ENCODE measurements around the gene GPR107. TPM values are rescaled to one million over a fixed set of nuclear protein-coding genes. Genes with fewer than 3 reads are reported as not detected.

Gene GPR107
- total RNA-seq, 4 donors from 2014 or later: 19.9 to 34.7 (median 30.8) TPM

DNA sequence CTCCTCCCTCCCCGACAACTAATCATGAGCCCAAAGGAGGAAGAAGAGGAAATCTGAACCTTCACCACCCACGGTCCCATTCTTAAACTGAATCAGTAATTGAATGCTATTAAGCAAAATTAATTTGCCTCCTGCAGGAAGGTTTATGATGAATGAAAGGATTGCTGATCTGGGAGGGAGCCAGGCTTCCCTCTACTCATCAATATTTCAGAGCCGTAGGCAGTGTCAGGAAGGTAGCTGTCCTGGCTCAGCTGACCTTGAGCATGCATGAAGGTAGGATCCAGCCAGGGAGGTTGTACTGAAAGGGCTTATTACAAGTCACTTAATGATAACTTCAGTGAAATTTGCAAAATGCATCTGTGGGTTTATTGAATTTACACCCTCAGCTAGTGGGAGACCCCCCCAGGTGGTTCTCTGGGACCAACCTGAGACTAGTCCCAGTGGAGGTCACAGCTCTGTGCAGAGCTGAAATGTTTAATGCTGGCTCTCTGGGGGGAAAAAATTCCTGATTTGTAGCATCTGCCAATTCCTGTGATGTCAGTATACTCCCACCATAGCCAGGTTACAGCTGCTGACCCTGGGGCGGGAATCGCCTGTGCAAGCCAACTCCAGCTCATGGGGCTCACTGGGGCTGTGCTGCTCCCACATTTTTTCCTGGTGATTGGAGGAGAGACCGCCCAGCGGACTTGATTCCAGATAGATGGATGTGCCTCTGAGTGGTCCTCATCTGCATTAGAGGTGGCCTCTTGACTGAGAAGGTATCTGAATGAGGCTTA lies 70.6 kb downstream of the GPR107 start:
- peaks cover 11 to 27% (median 20%) of the 10 kb centered on the region in 4 donors for H3K4me1 ChIP-seq
- TF ChIP-seq POLR2AphosphoS5 (IDR thresholded peaks at IDR 0.05) (no peak), POLR2A (IDR thresholded peaks at IDR 0.05; ENCODE audit: low read depth) (no peak), EP300 (IDR thresholded peaks at IDR 0.05) (no peak)
- TF ChIP-seq, protein P1, sequence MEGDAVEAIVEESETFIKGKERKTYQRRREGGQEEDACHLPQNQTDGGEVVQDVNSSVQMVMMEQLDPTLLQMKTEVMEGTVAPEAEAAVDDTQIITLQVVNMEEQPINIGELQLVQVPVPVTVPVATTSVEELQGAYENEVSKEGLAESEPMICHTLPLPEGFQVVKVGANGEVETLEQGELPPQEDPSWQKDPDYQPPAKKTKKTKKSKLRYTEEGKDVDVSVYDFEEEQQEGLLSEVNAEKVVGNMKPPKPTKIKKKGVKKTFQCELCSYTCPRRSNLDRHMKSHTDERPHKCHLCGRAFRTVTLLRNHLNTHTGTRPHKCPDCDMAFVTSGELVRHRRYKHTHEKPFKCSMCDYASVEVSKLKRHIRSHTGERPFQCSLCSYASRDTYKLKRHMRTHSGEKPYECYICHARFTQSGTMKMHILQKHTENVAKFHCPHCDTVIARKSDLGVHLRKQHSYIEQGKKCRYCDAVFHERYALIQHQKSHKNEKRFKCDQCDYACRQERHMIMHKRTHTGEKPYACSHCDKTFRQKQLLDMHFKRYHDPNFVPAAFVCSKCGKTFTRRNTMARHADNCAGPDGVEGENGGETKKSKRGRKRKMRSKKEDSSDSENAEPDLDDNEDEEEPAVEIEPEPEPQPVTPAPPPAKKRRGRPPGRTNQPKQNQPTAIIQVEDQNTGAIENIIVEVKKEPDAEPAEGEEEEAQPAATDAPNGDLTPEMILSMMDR (IDR thresholded peaks at IDR 0.05): no peak
- intact Hi-C loops (cut with DNase I): no loop called here
- H3K27me3 ChIP-seq: no peaks in the 10 kb centered on the region
- no peak overlapping the region for H3K27ac ChIP-seq (replicated peaks in 1 of 4)
- WGBS: 89% methylated on average over 7 of the region's 7 CpGs
- H3K36me3 ChIP-seq: peaks cover 20 to 76% (median 57%) of the 10 kb centered on the region in 4 donors
- H3K9me3 ChIP-seq: no peaks in the 10 kb centered on the region
- no peak for DNase-seq (ENCODE audit: extremely low spot score)
- H3K4me3 ChIP-seq: no peak overlapping the region

- no peak overlapping the region for H3K4me3 ChIP-seq
- peaks cover 23 to 85% (median 69%) of the 10 kb centered on the region in 4 donors for H3K36me3 ChIP-seq
- H3K4me1 ChIP-seq: peaks cover 15 to 28% (median 25%) of the 10 kb centered on the region in 4 donors
- no peak overlapping the region for H3K27ac ChIP-seq (replicated peaks in 1 of 4)
- 68% methylated on average over 4 of the region's 4 CpGs for WGBS
- no peaks in the 10 kb centered on the region for H3K9me3 ChIP-seq
- no peak for DNase-seq (ENCODE audit: extremely low spot score)
- TF ChIP-seq, protein P1 (IDR thresholded peaks at IDR 0.05): no peak
- TF ChIP-seq EP300 (IDR thresholded peaks at IDR 0.05) (no peak), POLR2A (IDR thresholded peaks at IDR 0.05; ENCODE audit: low read depth) (no peak), POLR2AphosphoS5 (IDR thresholded peaks at IDR 0.05) (no peak)
- intact Hi-C loops (cut with DNase I): no loop called here
- H3K27me3 ChIP-seq: no peaks in the 10 kb centered on the region
Measured at GRCh38 chr9:130126721-130127433, 73.2 kb downstream of the GPR107 start.

GRCh38 chr9:130128251-130128650 lies 74.5 kb downstream of the GPR107 start:
- intact Hi-C loops (cut with DNase I): no loop called here
- Histone ChIP-seq H3K27me3 (no peaks in the 10 kb centered on the region), H3K27ac (replicated peaks in 1 of 4) (peak overlapping the region; percentile 79 to 88 (median 85)), H3K4me1 (peaks cover 15 to 28% (median 25%) of the 10 kb centered on the region in 4 donors), H3K9me3 (no peaks in the 10 kb centered on the region), H3K36me3 (peaks cover 14 to 82% (median 67%) of the 10 kb centered on the region in 4 donors), H3K4me3 (no peak overlapping the region)
- TF ChIP-seq EP300 (IDR thresholded peaks at IDR 0.05) (no peak), POLR2AphosphoS5 (IDR thresholded peaks at IDR 0.05) (no peak), POLR2A (IDR thresholded peaks at IDR 0.05; ENCODE audit: low read depth) (no peak)
- TF ChIP-seq, protein P1 (IDR thresholded peaks at IDR 0.05): no peak
- WGBS: 72% methylated on average over 6 of the region's 6 CpGs
- no peak for DNase-seq (ENCODE audit: extremely low spot score)

- H3K27me3 ChIP-seq: no peaks in the 10 kb centered on the region
- H3K4me3 ChIP-seq: peak overlapping the region in 1 of 4 donors; percentile 2
- H3K9me3 ChIP-seq: no peaks in the 10 kb centered on the region
- H3K4me1 ChIP-seq: peaks cover 15 to 28% (median 25%) of the 10 kb centered on the region in 4 donors
- 30% methylated on average over 14 of the region's 14 CpGs for WGBS
- peak; percentile 59 to 77 for TF ChIP-seq POLR2AphosphoS5 (IDR thresholded peaks at IDR 0.05)
- TF ChIP-seq, protein P1 (IDR thresholded peaks at IDR 0.05): no peak
- intact Hi-C loops (cut with DNase I): no loop called here
- peak overlapping the region; percentile 79 to 88 (median 85) for H3K27ac ChIP-seq (replicated peaks in 1 of 4)
- peaks cover 11 to 82% (median 65%) of the 10 kb centered on the region in 4 donors for H3K36me3 ChIP-seq
- peak; percentile 93 for DNase-seq (ENCODE audit: extremely low spot score)
Measured at GRCh38 chr9:130128733-130129431, 75.2 kb downstream of the GPR107 start.

All from esophagus muscularis mucosa (tissue), 4 donors.